GM18867 (cell line): ENCODE results near the gene LIF.
"Not testable (repeated sequence)": the region's sequence is repeated elsewhere in the genome, so short reads cannot be mapped to it uniquely, and the experiment has no call there.

Experiments
- ATAC-seq: cut with Tn5 transposase; IDR thresholded peaks from one replicate; pipeline ENCODE4 v1.9.1; 2021; ENCODE audit warnings: mild to moderate bottlenecking, moderate library complexity; ENCODE audit not compliant: unreplicated experiment

The LIF gene

DNA sequence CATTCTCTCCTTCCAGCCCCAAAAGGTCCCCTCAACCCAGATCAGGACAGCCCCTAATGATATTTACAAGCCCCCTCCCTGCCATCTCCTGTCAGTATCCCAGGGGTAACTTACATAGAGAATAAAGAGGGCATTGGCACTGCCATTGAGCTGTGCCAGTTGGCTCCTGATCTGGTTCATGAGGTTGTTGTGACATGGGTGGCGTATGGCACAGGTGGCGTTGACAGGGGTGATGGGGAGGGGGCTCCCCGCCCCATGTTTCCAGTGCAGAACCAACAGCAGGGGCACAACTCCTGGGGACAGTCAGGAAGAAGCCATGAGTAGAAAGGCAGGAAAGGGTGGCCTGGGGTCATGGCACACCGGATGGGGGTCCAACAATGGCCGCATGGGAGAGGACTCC, 1.9 kb downstream of the LIF start:
- no peak for ATAC-seq

DNA sequence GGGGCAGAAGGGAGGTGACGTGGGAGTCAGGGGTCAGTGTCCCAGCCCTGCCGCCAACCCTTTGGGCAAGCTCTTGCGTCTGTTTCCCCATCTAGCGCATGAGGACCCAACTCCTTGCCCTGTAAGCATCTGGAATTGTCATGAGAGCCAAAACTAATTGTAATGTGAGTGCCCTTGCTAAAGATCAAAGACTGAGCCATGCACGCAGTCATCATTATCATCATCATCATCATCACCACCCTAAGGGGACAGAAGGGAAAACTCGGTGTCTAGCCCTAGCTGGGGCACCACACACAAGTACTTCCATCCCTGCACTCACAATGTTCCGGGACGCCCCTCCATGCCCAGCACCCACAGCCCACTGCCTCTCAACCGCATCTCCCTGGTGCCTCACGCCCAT, 2.5 kb downstream of the LIF start:
- ATAC-seq = no peak

DNA sequence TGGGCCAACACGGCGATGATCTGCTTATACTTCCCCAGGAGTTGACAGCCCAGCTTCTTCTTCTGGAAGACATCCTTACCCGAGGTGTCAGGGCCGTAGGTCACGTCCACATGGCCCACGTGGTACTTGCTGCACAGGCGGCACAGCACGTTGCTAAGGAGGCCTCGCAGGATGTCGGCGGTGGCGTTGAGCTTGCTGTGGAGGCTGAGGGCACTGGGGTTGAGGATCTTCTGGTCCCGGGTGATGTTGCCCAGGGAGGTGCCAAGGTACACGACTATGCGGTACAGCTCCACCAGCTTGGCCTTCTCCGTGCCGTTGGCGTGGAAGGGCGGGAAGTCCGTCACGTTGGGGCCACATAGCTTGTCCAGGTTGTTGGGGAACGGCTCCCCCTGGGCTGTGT, 2.9 kb downstream of the LIF start:
- no peak for ATAC-seq

DNA sequence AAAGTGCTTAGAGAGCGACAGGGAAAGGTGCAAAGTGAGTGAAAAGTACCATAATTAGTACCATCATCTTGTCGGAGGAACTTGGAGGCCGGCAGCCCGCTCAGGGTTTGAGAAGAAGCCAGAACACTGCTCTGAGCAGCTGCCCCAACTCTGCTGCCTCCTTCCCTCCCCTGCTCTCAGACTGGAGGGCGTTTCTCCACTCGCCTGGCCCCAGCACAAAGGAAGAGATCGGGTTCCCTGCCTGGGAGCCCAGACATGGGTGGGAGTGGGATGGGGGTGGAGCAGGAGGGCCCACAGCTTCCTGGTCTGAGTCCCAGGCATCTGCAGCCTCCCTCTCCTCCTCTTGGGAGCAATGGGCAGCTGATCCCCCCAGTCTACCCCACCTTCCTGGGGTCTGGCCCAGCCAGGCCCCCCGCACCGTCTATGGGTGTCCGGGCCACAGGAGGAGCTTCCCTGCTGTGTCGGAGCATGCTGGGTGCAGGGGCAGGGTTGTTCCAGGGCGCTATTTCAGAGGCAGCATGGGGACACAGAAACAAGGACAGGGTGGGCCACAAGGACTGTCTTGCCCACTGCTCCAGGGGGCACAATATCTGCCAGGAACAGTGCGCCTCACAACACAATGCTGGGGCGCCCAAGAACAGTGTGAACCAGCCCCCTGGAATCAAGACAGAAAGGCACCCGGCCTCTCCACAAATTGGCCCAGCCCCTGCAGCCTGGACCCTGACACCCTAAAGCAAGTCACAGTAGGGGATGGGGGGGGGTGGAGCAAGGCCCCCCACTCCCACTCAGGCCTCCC, 4.8 kb downstream of the LIF start:
- no peak for ATAC-seq

DNA sequence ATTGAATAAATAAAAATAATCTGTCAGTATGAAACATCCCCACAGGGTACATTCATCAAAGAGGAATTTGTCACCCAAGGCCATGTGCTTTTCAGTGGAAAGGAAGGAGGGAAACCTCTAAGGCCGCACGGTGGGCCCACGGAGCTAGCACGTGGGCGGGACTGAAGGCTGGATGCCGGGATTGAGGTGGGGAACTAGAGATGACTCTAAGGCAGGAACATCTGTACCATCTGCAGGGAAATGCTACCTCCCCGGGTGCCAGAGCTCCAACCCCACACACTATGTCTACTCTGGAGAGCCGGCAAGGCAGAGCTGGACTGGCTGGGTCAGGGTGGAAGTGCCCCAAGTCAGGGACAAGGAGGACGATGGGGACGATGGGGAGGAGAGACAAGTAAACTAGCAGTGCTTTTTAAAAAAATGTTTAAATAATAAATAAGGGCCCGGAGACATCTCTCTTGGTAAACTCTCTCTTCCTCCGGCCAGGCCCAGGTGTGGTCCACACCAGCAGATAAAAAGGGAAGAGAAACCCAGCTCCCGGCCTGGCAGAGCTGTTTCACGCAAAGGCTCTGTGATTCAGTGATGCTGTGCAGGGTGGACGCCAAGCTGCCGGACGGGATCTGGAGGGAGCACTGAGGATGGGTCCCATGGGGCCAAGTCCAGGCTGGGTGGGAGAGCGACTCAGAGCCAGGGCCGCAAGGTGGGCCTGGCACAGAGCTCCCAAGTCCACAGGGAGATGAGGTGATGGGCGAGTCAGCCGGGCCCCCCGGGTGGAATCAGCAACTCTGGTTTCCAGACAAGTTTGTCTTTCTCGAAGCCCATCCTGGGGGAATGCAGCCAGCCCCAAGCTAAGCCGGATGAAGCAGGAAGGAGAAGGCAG, 5.8 kb downstream of the LIF start:
- no peak for ATAC-seq

DNA sequence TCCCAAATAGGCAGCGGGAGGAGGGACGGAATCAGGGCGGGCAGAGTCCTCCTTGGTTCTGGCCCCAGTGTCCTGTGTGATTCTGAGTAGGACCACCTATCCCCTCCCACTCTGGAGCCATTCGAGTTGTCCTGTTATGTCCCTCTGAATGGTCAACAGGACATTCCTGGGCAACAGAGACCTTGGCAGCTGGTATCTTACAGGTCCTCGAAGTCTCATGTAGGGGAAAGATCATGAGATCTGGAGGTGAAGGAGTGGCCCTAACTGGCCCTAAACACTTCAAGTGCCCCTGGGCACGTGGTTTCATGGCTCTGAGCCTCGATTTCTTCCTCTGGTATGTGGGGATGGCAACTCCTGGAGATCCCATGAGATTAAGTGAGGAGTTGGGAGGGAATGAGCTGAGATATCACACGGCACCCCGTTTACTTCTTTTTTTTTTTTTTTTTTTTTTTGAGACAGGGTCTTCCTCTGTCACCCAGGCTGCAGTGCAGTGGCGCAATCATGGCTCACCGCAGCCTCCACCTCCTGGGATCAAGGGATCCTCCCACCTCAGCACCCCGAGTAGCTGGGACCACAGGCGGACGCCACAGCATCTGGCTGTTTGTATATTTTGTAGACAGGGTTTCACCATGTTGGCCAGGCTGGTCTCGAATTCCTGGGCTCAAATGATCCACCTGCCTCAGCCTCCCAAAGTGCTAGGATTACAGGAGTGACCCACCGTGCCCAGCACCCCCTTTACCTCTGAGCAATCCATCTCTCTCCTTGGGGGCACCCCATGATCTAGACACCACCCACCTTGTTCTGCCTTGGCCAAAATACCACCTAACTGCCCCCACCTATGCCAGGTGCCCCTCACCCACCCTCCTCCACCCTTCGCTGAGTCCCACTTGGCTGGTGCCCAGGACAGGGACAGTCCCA, 6.8 kb downstream of the LIF start:
- ATAC-seq = no peak

DNA sequence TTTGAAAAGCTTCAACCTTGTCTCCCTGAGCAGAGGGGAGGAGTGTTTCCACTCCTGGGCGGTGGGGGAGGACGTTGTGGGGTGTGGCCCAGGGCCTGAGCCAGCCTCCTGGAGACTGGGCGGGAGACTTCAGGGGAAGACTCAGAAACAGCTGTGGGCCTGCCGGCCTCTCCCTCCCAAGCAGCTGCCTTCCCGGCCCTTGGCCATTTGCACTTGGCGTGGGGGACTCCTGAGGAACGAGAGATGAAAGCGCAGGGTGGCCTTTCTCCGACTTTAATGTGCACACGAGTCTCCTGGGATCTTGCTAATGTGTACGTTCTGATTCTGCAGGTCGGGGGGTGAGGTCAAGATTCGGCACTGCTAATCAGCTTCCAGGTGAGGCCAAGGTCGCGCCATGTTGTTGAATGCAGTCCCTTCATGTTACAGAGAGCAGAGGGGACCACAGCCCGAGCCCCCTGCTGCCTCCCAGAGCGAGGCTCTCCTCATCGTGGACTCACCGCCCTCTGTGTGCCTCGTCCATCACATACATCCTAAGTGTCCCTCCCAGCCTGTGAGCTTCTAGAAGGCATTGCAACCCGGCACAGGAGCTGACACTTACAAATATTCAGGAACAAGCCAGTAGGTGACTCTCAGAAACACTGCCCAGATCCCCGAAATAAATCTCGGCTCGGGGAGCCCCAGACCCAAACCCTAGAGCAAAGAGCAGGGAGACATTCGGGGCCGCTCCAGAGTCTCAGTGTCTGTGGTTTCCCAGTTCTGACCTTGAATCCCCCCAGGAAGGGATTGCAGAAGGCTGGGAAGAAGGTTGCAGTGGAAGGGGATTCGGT, 7.7 kb downstream of the LIF start:
- ATAC-seq = no peak

DNA sequence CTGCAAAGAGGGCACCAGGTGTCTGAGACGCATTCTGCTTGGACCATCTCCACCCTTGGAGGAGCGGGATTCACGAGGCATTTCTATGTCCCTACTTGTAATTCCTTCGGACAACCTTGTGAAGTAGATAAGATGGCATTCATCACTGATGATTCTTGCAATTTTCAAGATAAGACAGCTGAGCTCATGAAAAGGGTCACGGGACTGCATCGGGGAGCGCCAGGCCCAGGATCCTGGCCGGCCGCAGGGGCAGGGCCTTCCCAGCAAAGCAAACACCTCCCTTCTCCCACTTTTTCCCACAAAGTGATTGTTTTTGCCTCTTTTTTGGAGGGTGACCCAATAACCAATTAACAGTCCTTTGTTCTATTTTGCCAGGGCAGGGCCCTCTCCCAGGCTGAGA, 8.4 kb downstream of the LIF start:
- no peak for ATAC-seq

DNA sequence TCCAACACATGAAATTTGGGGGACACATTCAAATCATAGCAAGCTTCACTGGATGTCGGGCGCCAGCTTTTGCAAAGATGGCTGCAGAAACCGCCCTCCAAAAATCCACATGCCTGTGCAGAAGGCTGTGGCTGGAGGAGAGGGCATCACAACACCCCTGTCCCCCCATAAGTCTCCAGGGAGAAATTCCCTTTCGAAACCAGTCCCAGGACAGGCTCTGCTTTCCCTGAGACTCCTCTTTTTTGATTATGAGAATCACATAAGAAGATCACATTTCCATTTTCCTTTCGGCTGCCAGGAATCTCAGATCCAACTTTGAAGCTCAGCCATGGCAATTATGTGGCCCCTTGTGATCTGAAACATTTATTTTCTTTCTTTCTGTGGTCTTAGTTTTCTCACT, 9.7 kb downstream of the LIF start:
- no peak for ATAC-seq

DNA sequence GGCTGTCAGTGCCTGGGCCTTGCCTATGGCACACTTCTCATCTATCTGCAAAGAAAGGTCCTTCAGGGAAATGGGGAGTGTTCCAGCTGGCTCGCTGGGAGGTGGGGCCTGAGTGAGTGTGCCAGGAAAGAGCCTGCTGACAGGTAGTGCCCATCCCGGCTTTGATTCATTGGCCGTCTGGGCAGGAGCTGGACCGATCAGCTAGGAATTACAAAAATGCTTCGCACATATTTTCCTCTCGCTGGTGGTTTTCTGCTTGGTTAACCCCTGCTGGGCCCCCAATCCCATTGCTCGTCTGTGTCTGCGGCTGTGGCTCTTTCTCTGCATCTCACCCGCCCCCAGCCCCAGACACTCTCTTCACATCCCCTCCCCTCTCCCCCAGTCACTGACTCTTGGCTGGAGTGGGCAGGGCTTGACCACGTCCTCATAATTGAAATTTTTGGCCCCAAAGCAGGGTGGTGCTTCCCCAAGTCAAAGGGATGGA, 10.8 kb downstream of the LIF start:
- no peak for ATAC-seq

DNA sequence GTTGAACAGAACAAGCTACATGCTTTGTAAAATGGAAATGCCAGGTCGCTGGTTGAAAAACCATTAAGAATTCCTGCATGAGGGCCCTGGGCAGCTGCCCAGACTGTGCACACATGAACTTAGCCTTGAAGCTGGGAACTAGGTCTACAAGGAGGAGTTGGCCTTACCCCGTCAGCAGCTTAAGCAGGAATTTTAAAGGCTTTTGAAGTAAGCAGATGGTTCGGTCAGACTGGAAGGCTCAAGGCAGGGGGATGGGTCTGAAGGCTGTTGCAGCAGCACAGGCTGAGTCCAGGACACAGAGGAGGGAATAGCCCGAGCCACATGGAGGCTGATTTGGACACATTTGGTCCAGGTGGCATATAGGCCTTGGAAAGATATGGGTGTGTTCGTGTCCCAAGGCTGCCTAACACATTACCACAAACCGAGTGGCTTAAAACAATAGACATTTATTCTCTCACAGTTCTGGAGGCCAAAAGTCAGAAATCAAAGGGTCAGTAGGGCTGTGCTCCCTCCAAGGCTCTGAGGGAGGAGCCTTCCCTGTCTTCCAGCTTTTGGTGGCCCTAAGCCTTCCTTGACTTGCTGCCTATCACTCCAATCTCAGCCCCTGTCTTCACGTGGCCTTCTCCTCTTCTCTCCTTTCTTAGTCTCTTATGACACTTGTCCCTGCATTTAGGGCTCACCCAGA, 11.6 kb downstream of the LIF start:
- ATAC-seq = no peak

DNA sequence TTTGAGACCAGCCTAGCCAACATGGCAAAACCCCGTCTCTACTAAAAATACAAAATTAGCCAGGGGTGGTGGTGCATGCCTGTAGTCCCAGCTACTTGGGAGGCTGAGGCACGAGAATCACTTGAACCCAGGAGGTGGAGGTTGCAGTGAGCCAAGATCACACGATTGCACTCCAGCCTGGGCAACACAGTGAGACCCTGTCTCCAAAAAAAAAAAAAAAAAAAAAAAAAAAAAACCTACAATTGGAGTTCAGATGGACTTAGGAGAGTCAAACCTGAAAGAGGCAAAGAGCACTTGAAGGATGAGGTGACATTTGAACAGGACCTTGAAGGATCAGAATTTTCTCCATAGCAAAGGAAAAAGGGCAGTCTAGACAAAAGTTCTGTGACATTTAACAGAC, 12.2 kb downstream of the LIF start:
- ATAC-seq = not testable (repeated sequence)

DNA sequence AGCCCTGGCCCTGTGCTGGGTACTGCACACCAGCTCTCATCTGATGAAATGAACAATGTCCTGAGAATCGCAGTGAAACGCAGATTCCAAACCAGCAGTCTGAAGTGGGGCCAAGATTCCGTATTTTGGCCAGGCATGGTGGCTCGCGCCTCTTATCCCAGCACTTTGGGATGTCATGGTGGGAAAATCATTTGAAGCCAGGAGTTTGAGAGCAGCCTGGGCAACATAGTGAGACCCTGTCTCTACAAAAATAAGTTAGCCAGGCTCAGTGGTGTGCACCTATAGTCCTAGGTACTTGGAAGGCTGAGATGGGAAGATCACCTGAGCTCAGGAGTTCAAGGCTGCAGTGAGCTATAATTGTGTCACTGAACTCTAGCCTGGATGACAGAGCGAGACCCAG, 13.0 kb downstream of the LIF start:
- no peak for ATAC-seq

DNA sequence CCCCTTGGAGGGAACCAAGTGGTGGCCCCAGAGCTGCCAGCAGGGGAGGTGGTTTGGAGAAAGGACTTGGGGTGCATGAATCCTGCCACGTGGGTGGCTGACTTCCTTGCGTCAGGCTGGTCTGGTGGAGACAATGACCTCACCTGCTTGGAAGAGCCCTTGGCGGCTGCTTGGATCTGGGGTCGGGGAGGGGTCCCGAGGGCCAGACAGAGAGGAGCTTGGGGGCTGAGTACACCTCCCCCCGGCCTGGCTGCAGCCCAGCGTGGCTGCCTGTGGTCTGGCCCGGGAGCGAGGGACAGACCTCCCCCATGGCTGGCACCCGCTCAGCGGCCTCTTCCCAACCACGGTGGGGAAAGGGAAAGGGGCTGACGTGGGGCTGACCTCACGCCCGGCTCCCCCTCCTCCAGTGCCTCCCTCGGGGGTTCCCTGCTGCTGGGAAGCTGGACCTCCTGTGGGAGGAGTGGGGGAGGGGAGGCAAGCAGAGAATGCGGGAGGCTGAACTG, 13.8 kb downstream of the LIF start:
- ATAC-seq = no peak

DNA sequence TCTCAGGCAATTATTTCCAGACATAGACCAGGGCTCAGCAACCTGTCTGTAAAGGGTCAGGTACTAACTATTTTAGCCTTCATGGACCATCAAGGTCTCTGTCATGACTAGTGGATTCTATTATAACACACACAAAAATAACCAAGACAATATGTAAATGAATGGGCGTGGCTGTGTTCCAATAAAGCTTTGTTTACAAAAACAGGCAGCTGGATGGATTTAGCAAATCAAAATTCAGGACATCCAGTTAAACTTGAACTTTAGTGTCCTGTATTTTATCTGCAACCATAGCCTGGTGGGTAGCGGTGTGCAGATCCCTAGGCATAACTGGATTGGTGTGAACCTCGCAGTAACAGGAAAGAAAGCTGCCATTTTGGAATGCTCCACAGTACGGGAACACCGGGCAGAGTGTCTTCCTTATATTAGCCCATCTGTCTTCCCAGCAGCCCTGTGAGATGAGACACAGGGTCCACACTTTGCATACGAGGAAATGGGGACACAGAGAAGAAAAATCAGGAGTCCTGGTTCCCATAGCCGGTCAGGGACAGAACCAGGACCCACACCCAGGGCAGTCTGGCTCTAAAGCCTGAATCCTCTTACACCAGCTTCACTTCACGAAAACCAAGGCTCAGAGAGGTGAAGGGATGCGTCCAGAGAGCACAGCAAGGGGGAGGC, 15.6 kb downstream of the LIF start:
- no peak for ATAC-seq

DNA sequence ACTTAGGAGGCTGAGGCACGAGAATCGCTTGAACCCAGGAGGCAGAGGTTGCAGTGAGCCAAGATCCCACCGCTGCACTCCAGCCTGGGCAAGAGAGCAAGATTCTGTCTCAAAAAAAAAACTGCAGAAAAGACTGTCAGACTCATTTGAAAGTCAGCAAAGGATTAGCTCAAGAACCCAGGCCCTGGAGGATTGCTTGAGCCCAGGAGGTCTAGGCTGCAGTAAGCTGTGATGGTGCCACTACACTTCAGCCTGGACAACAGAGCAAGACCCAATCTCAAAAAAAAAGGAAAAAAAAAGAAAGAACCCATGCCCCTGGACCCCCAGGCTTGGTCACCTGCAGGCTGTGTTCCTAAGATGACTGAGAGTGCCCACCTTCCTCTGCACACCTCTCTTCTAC, 16.2 kb downstream of the LIF start:
- ATAC-seq = no peak

DNA sequence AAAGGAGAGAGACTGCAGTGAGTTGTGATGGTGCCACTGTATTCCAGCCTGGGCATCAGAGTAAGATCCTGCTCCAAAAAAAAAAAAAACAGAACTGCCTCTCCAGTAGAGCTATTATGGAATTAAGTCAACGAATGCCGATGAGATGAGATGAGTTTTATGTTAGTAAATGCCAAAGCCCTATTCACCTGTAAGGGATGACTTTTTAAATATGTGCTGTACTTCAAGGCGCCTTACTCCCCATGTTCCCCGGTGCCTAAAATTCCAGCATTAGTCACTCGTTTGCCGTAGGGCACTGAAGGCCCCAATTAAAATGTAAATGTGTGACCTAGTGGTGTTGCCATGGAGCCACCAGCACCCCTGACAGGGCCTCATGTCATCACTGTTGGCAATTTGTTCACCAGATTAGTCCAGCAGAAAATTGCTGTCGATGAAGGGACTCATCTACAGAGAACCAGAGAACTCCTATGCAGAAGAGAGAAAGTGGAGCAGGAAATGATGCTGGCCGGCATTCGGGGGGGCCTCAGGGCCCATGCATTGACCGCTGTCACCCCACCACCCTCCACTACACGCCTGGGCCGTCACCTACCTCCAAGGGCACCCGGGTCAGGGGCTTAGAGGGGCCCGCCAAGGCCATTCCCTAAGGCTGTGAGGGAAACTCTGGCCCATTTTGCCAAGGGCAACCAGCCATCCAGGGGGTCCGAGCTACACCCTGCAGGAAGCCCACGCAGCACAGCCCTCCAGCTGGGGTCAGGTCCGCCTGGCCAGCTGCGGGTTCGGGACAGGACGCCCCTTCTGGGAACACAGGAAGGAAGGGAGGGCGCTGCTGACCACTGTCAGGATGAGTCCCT, 17.8 kb downstream of the LIF start:
- no peak for ATAC-seq
